ENCODE measurements around the gene KLF12. TPM values are rescaled to one million over a fixed set of nuclear protein-coding genes. Genes with fewer than 3 reads are reported as not detected.

KLF12 gene
- total RNA-seq, 2 donors from 2014 or later: 19.9 to 23.8 TPM

DNA sequence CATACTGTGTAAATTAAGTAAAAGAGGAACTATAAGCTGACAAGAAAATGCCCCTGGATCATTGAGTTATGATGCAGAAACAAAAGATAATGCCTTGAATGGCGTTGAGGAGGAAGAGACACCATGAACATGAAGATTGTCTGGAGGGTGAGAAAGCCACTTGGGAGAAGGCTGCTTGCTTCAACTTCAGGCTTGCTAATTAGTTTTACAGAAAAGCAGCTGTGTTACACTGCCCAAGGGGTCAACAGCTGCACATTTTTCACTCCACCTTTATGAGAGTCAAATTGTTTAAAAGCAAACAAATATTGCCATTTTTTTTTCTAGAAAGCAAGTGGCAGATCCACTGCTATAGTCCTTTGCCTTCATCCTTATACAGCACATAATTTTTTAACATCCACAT is 35.5 kb upstream of the KLF12 start:
- H3K4me1 ChIP-seq (ENCODE audit: control insufficient read depth in 1 of 2, low read depth in 2 of 2): no peaks in the 10 kb centered on the region
- no peaks in the 10 kb centered on the region for H3K9me3 ChIP-seq
- H3K27me3 ChIP-seq (replicated peaks; ENCODE audit: insufficient read depth): no peaks in the 10 kb centered on the region
- TF ChIP-seq CTCF (IDR thresholded peaks at IDR 0.05): no peak
- H3K27ac ChIP-seq: no peak overlapping the region
- DNase-seq (ENCODE audit: low spot score) (no peak), ATAC-seq (ENCODE audit: insufficient number of reproducible peaks, low FRiP score, low read depth) (no peak)
- H3K36me3 ChIP-seq: no peaks in the 10 kb centered on the region
- no peak overlapping the region for H3K4me3 ChIP-seq

DNA sequence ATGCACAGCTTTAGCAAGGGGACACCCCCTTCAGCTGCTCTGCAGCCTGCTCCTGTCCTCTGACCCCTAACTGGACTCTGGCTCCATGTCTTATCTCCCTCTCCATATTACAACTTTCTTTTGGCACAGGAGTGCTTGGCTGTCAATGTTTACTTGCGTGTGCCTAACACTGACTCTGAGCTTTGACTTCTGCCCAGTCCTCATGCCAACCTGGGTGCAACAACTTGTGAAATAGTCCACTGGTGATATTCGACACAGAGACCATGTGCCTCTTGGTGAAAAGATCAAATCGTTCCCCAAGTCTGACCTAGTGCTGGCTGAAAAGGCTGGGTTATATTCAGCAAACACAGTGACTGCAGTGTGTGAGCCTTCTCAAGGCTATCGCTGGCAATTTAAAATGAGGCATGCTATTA is 34.1 kb upstream of the KLF12 start:
- Histone ChIP-seq H3K4me3 (no peak overlapping the region), H3K9me3 (no peaks in the 10 kb centered on the region), H3K27ac (no peak overlapping the region), H3K27me3 (replicated peaks; ENCODE audit: insufficient read depth) (no peaks in the 10 kb centered on the region), H3K4me1 (ENCODE audit: control insufficient read depth in 1 of 2, low read depth in 2 of 2) (no peaks in the 10 kb centered on the region), H3K36me3 (no peaks in the 10 kb centered on the region)
- no peak for DNase-seq (ENCODE audit: low spot score)
- ATAC-seq (ENCODE audit: insufficient number of reproducible peaks, low FRiP score, low read depth): no peak
- no peak for TF ChIP-seq CTCF (IDR thresholded peaks at IDR 0.05)

DNA sequence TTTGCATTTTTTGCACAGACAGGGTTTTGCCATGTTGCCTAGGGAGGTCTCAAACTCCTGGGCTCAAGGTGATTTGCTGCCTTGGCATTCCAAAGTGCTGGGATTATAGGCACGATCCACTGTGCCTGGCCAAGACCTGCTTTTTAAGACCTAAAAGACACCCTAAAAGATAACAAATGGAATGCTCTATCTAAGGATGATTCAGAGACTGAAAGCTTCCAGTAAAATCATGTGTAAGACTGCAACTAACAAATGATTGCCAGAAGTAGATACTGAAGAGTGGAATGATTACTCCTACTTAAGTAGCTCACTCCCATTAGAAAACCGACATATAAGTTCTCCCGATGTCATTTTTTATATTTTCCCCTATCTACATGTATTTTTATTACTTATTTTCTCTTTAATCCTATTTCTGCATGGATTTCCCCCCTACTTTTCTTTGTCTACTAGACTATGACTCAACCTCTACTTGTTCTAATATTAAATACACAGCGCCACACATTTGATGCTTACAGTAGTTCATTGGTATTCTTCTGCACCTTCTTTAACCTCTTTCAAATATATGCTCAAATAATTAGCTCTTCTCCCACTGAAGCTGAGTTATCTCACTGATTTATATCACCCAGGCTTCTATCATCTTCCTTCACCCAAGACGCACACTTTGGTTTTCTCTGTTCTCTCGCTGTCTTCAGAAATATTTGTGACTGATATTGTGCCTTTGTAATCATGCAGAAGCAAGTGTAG is 32.2 kb upstream of the KLF12 start:
- Histone ChIP-seq H3K4me3 (no peak overlapping the region), H3K9me3 (no peaks in the 10 kb centered on the region), H3K27me3 (replicated peaks; ENCODE audit: insufficient read depth) (no peaks in the 10 kb centered on the region), H3K27ac (no peak overlapping the region), H3K4me1 (ENCODE audit: control insufficient read depth in 1 of 2, low read depth in 2 of 2) (no peaks in the 10 kb centered on the region), H3K36me3 (no peaks in the 10 kb centered on the region)
- no peak for TF ChIP-seq CTCF (IDR thresholded peaks at IDR 0.05)
- ATAC-seq (ENCODE audit: insufficient number of reproducible peaks, low FRiP score, low read depth) (no peak), DNase-seq (ENCODE audit: low spot score) (no peak)

GRCh38 chr13:74162782-74163181 is 28.6 kb upstream of the KLF12 start:
- Histone ChIP-seq H3K36me3 (no peaks in the 10 kb centered on the region), H3K4me3 (no peak overlapping the region), H3K27me3 (replicated peaks; ENCODE audit: insufficient read depth) (no peaks in the 10 kb centered on the region), H3K4me1 (ENCODE audit: control insufficient read depth in 1 of 2, low read depth in 2 of 2) (no peaks in the 10 kb centered on the region), H3K9me3 (no peaks in the 10 kb centered on the region), H3K27ac (no peak overlapping the region)
- ATAC-seq (ENCODE audit: insufficient number of reproducible peaks, low FRiP score, low read depth) (no peak), DNase-seq (ENCODE audit: low spot score) (no peak)
- no peak for TF ChIP-seq CTCF (IDR thresholded peaks at IDR 0.05)

DNA sequence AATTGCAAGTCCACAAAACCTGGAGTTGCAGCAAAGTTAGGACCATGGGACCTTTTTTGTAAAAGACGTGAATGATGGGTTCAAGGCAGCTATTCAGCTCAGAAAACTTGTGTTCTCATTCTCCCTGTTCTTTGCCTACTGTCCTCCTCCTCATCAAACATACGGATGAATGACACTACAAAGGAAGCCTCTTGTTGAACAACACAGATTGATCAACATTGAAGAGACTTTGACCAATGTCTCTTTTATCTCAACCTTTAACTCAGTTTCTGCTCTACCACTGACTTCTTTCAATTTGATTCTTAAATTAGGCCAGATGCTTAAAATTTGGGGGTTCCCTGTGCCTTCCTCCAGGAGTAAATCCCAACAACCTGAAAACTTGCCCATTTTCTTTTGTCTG is 27.9 kb upstream of the KLF12 start:
- TF ChIP-seq CTCF (IDR thresholded peaks at IDR 0.05): no peak
- Histone ChIP-seq H3K36me3 (no peaks in the 10 kb centered on the region), H3K4me1 (ENCODE audit: control insufficient read depth in 1 of 2, low read depth in 2 of 2) (no peaks in the 10 kb centered on the region), H3K4me3 (no peak overlapping the region), H3K27ac (no peak overlapping the region), H3K27me3 (replicated peaks; ENCODE audit: insufficient read depth) (no peaks in the 10 kb centered on the region), H3K9me3 (no peaks in the 10 kb centered on the region)
- DNase-seq (ENCODE audit: low spot score) (no peak), ATAC-seq (ENCODE audit: insufficient number of reproducible peaks, low FRiP score, low read depth) (no peak)
